ENCODE results near the gene MLN.

Gene MLN

GRCh38 chr6:33803571-33804053, at the start of gene MLN:
Gene MLN (minus strand): TSS chr6:33804003. CDS start chr6:33801163, 2,840 bp downstream.
- DNase-seq (ENCODE audit: low spot score), result no peak

- DNase-seq (ENCODE audit: low spot score), result no peak
Observed at GRCh38 chr6:33853026-33853425, 49.2 kb upstream of the MLN start.

- DNase-seq (ENCODE audit: low spot score), result peak; percentile 26
Observed at GRCh38 chr6:33851959-33852358, 48.2 kb upstream of the MLN start.

- no peak for DNase-seq (ENCODE audit: low spot score)
Observed at GRCh38 chr6:33850869-33851541, 47.2 kb upstream of the MLN start.

- DNase-seq (ENCODE audit: low spot score), result no peak
Observed at GRCh38 chr6:33850296-33850695, 46.5 kb upstream of the MLN start.

GRCh38 chr6:33849500-33850075, 45.8 kb upstream of the MLN start:
- no peak for DNase-seq (ENCODE audit: low spot score)

GRCh38 chr6:33848484-33848883, 44.7 kb upstream of the MLN start:
- no peak for DNase-seq (ENCODE audit: low spot score)

- DNase-seq (ENCODE audit: low spot score), result no peak
Observed at GRCh38 chr6:33847867-33848266, 44.1 kb upstream of the MLN start.

- DNase-seq (ENCODE audit: low spot score), result no peak
Observed at GRCh38 chr6:33847078-33847477, 43.3 kb upstream of the MLN start.

GRCh38 chr6:33846226-33846625, 42.4 kb upstream of the MLN start:
- DNase-seq (ENCODE audit: low spot score), result no peak

GRCh38 chr6:33845031-33845745, 41.4 kb upstream of the MLN start:
- no peak for DNase-seq (ENCODE audit: low spot score)

- no peak for DNase-seq (ENCODE audit: low spot score)
Observed at GRCh38 chr6:33843131-33844121, 39.6 kb upstream of the MLN start.

- no peak for DNase-seq (ENCODE audit: low spot score)
Observed at GRCh38 chr6:33841868-33842267, 38.1 kb upstream of the MLN start.

GRCh38 chr6:33841070-33841469, 37.3 kb upstream of the MLN start:
- DNase-seq (ENCODE audit: low spot score), result no peak

GRCh38 chr6:33840048-33840926, 36.5 kb upstream of the MLN start:
- DNase-seq (ENCODE audit: low spot score), result peak; percentile 31

- DNase-seq (ENCODE audit: low spot score), result no peak
Observed at GRCh38 chr6:33839399-33840047, 35.7 kb upstream of the MLN start.

- no peak for DNase-seq (ENCODE audit: low spot score)
Observed at GRCh38 chr6:33838983-33839382, 35.2 kb upstream of the MLN start.

- DNase-seq (ENCODE audit: low spot score), result no peak
Observed at GRCh38 chr6:33837971-33838665, 34.3 kb upstream of the MLN start.

- DNase-seq (ENCODE audit: low spot score), result no peak
Observed at GRCh38 chr6:33836806-33837469, 33.1 kb upstream of the MLN start.
